ENCODE results near the gene PGGT1B.
"Not testable (repeated sequence)": the region's sequence is repeated elsewhere in the genome, so short reads cannot be mapped to it uniquely, and the experiment has no call there.

PGGT1B gene

GRCh38 chr5:115260248-115260647 lies 2.4 kb downstream of the PGGT1B start:
- no peak overlapping the region for H3K4me3 ChIP-seq (ENCODE audit: low read length in 2 of 2)
- H3K4me1 ChIP-seq (ENCODE audit: control insufficient read depth, insufficient read depth, low read length) = peaks cover 2% of the 10 kb centered on the region
- H3K27ac ChIP-seq (ENCODE audit: low read length) = no peak overlapping the region
- H3K36me3 ChIP-seq (ENCODE audit: control insufficient read depth in 2 of 2, insufficient read depth in 2 of 2, low read length in 2 of 2) = no peaks in the 10 kb centered on the region
- no peaks in the 10 kb centered on the region for H3K27me3 ChIP-seq (ENCODE audit: control insufficient read depth in 1 of 2, insufficient read depth in 2 of 2, low read length in 2 of 2)
- H3K9me3 ChIP-seq (ENCODE audit: control insufficient read depth in 2 of 2, low read length in 2 of 2) = no peaks in the 10 kb centered on the region
- no peak overlapping the region for H3K9ac ChIP-seq (ENCODE audit: low read length in 2 of 2)

GRCh38 chr5:115257981-115258380 lies 4.7 kb downstream of the PGGT1B start:
- H3K27me3 ChIP-seq (ENCODE audit: control insufficient read depth in 1 of 2, insufficient read depth in 2 of 2, low read length in 2 of 2) = no peaks in the 10 kb centered on the region
- H3K36me3 ChIP-seq (ENCODE audit: control insufficient read depth in 2 of 2, insufficient read depth in 2 of 2, low read length in 2 of 2) = no peaks in the 10 kb centered on the region
- no peak overlapping the region for H3K27ac ChIP-seq (ENCODE audit: low read length)
- H3K4me1 ChIP-seq (ENCODE audit: control insufficient read depth, insufficient read depth, low read length) = peaks cover 2% of the 10 kb centered on the region
- H3K9me3 ChIP-seq (ENCODE audit: control insufficient read depth in 2 of 2, low read length in 2 of 2) = no peaks in the 10 kb centered on the region
- H3K4me3 ChIP-seq (ENCODE audit: low read length in 2 of 2) = no peak overlapping the region
- no peak overlapping the region for H3K9ac ChIP-seq (ENCODE audit: low read length in 2 of 2)

- H3K27ac ChIP-seq (ENCODE audit: low read length); H3K4me1 ChIP-seq (ENCODE audit: control insufficient read depth, insufficient read depth, low read length); H3K9me3 ChIP-seq (ENCODE audit: control insufficient read depth in 2 of 2, low read length in 2 of 2); H3K4me3 ChIP-seq (ENCODE audit: low read length in 2 of 2); H3K27me3 ChIP-seq (ENCODE audit: control insufficient read depth in 1 of 2, insufficient read depth in 2 of 2, low read length in 2 of 2); H3K9ac ChIP-seq (ENCODE audit: low read length in 2 of 2); H3K36me3 ChIP-seq (ENCODE audit: control insufficient read depth in 2 of 2, insufficient read depth in 2 of 2, low read length in 2 of 2): not testable (repeated sequence)
Observed at GRCh38 chr5:115249379-115249778, 13.3 kb downstream of the PGGT1B start.

GRCh38 chr5:115246361-115246991 lies 16.2 kb downstream of the PGGT1B start:
- Histone ChIP-seq H3K4me1 (ENCODE audit: control insufficient read depth, insufficient read depth, low read length) (peaks cover 2% of the 10 kb centered on the region), H3K36me3 (ENCODE audit: control insufficient read depth in 2 of 2, insufficient read depth in 2 of 2, low read length in 2 of 2) (no peaks in the 10 kb centered on the region), H3K4me3 (ENCODE audit: low read length in 2 of 2) (no peak overlapping the region), H3K27me3 (ENCODE audit: control insufficient read depth in 1 of 2, insufficient read depth in 2 of 2, low read length in 2 of 2) (no peaks in the 10 kb centered on the region), H3K9ac (ENCODE audit: low read length in 2 of 2) (no peak overlapping the region), H3K27ac (ENCODE audit: low read length) (no peak overlapping the region), H3K9me3 (ENCODE audit: control insufficient read depth in 2 of 2, low read length in 2 of 2) (no peaks in the 10 kb centered on the region)

- Histone ChIP-seq H3K4me3 (ENCODE audit: low read length in 2 of 2) (no peak overlapping the region), H3K27me3 (ENCODE audit: control insufficient read depth in 1 of 2, insufficient read depth in 2 of 2, low read length in 2 of 2) (no peaks in the 10 kb centered on the region), H3K27ac (ENCODE audit: low read length) (no peak overlapping the region), H3K36me3 (ENCODE audit: control insufficient read depth in 2 of 2, insufficient read depth in 2 of 2, low read length in 2 of 2) (peaks cover 8 to 14% of the 10 kb centered on the region in 2 donors), H3K9me3 (ENCODE audit: control insufficient read depth in 2 of 2, low read length in 2 of 2) (no peaks in the 10 kb centered on the region), H3K9ac (ENCODE audit: low read length in 2 of 2) (no peak overlapping the region), H3K4me1 (ENCODE audit: control insufficient read depth, insufficient read depth, low read length) (peaks cover 2% of the 10 kb centered on the region)
Observed at GRCh38 chr5:115243412-115243811, 19.3 kb downstream of the PGGT1B start.

- Histone ChIP-seq H3K4me3 (ENCODE audit: low read length in 2 of 2) (no peak overlapping the region), H3K4me1 (ENCODE audit: control insufficient read depth, insufficient read depth, low read length) (peaks cover 2% of the 10 kb centered on the region), H3K36me3 (ENCODE audit: control insufficient read depth in 2 of 2, insufficient read depth in 2 of 2, low read length in 2 of 2) (peaks cover 12 to 14% of the 10 kb centered on the region in 2 donors), H3K9me3 (ENCODE audit: control insufficient read depth in 2 of 2, low read length in 2 of 2) (no peaks in the 10 kb centered on the region), H3K9ac (ENCODE audit: low read length in 2 of 2) (no peak overlapping the region), H3K27ac (ENCODE audit: low read length) (no peak overlapping the region), H3K27me3 (ENCODE audit: control insufficient read depth in 1 of 2, insufficient read depth in 2 of 2, low read length in 2 of 2) (no peaks in the 10 kb centered on the region)
Observed at GRCh38 chr5:115241881-115242642, 20.6 kb downstream of the PGGT1B start.

GRCh38 chr5:115237066-115237465 lies 25.6 kb downstream of the PGGT1B start:
- H3K9ac ChIP-seq (ENCODE audit: low read length in 2 of 2) = no peak overlapping the region
- no peaks in the 10 kb centered on the region for H3K4me1 ChIP-seq (ENCODE audit: control insufficient read depth, insufficient read depth, low read length)
- H3K9me3 ChIP-seq (ENCODE audit: control insufficient read depth in 2 of 2, low read length in 2 of 2) = no peaks in the 10 kb centered on the region
- no peak overlapping the region for H3K4me3 ChIP-seq (ENCODE audit: low read length in 2 of 2)
- peaks cover 13 to 14% of the 10 kb centered on the region in 2 donors for H3K36me3 ChIP-seq (ENCODE audit: control insufficient read depth in 2 of 2, insufficient read depth in 2 of 2, low read length in 2 of 2)
- H3K27ac ChIP-seq (ENCODE audit: low read length) = no peak overlapping the region
- no peaks in the 10 kb centered on the region for H3K27me3 ChIP-seq (ENCODE audit: control insufficient read depth in 1 of 2, insufficient read depth in 2 of 2, low read length in 2 of 2)

GRCh38 chr5:115236599-115236998 lies 26.1 kb downstream of the PGGT1B start:
- Histone ChIP-seq H3K9me3 (ENCODE audit: control insufficient read depth in 2 of 2, low read length in 2 of 2) (no peaks in the 10 kb centered on the region), H3K27me3 (ENCODE audit: control insufficient read depth in 1 of 2, insufficient read depth in 2 of 2, low read length in 2 of 2) (no peaks in the 10 kb centered on the region), H3K4me1 (ENCODE audit: control insufficient read depth, insufficient read depth, low read length) (no peaks in the 10 kb centered on the region), H3K4me3 (ENCODE audit: low read length in 2 of 2) (no peak overlapping the region), H3K27ac (ENCODE audit: low read length) (no peak overlapping the region), H3K36me3 (ENCODE audit: control insufficient read depth in 2 of 2, insufficient read depth in 2 of 2, low read length in 2 of 2) (peaks cover 14 to 16% of the 10 kb centered on the region in 2 donors), H3K9ac (ENCODE audit: low read length in 2 of 2) (no peak overlapping the region)

- H3K4me3 ChIP-seq (ENCODE audit: low read length in 2 of 2) = no peak overlapping the region
- peaks cover 9 to 34% of the 10 kb centered on the region in 2 donors for H3K36me3 ChIP-seq (ENCODE audit: control insufficient read depth in 2 of 2, insufficient read depth in 2 of 2, low read length in 2 of 2)
- H3K27me3 ChIP-seq (ENCODE audit: control insufficient read depth in 1 of 2, insufficient read depth in 2 of 2, low read length in 2 of 2) = no peaks in the 10 kb centered on the region
- no peak overlapping the region for H3K9ac ChIP-seq (ENCODE audit: low read length in 2 of 2)
- no peaks in the 10 kb centered on the region for H3K4me1 ChIP-seq (ENCODE audit: control insufficient read depth, insufficient read depth, low read length)
- no peaks in the 10 kb centered on the region for H3K9me3 ChIP-seq (ENCODE audit: control insufficient read depth in 2 of 2, low read length in 2 of 2)
- no peak overlapping the region for H3K27ac ChIP-seq (ENCODE audit: low read length)
Observed at GRCh38 chr5:115231598-115231997, 31.1 kb downstream of the PGGT1B start.

- H3K9me3 ChIP-seq (ENCODE audit: control insufficient read depth in 2 of 2, low read length in 2 of 2) = no peaks in the 10 kb centered on the region
- H3K27ac ChIP-seq (ENCODE audit: low read length) = no peak overlapping the region
- no peak overlapping the region for H3K9ac ChIP-seq (ENCODE audit: low read length in 2 of 2)
- H3K36me3 ChIP-seq (ENCODE audit: control insufficient read depth in 2 of 2, insufficient read depth in 2 of 2, low read length in 2 of 2) = peaks cover 9 to 35% of the 10 kb centered on the region in 2 donors
- no peaks in the 10 kb centered on the region for H3K4me1 ChIP-seq (ENCODE audit: control insufficient read depth, insufficient read depth, low read length)
- no peak overlapping the region for H3K4me3 ChIP-seq (ENCODE audit: low read length in 2 of 2)
- H3K27me3 ChIP-seq (ENCODE audit: control insufficient read depth in 1 of 2, insufficient read depth in 2 of 2, low read length in 2 of 2) = no peaks in the 10 kb centered on the region
Observed at GRCh38 chr5:115229606-115230005, 33.1 kb downstream of the PGGT1B start.

- Histone ChIP-seq H3K36me3 (ENCODE audit: control insufficient read depth in 2 of 2, insufficient read depth in 2 of 2, low read length in 2 of 2) (peaks cover 11 to 41% of the 10 kb centered on the region in 2 donors), H3K27me3 (ENCODE audit: control insufficient read depth in 1 of 2, insufficient read depth in 2 of 2, low read length in 2 of 2) (no peaks in the 10 kb centered on the region), H3K9me3 (ENCODE audit: control insufficient read depth in 2 of 2, low read length in 2 of 2) (no peaks in the 10 kb centered on the region), H3K9ac (ENCODE audit: low read length in 2 of 2) (no peak overlapping the region), H3K27ac (ENCODE audit: low read length) (no peak overlapping the region), H3K4me1 (ENCODE audit: control insufficient read depth, insufficient read depth, low read length) (no peaks in the 10 kb centered on the region), H3K4me3 (ENCODE audit: low read length in 2 of 2) (no peak overlapping the region)
Observed at GRCh38 chr5:115227281-115227680, 35.4 kb downstream of the PGGT1B start.

All from stomach smooth muscle (tissue), 2 donors.